Measurements from ENCODE around the gene PLXDC2.

Gene PLXDC2

DNA sequence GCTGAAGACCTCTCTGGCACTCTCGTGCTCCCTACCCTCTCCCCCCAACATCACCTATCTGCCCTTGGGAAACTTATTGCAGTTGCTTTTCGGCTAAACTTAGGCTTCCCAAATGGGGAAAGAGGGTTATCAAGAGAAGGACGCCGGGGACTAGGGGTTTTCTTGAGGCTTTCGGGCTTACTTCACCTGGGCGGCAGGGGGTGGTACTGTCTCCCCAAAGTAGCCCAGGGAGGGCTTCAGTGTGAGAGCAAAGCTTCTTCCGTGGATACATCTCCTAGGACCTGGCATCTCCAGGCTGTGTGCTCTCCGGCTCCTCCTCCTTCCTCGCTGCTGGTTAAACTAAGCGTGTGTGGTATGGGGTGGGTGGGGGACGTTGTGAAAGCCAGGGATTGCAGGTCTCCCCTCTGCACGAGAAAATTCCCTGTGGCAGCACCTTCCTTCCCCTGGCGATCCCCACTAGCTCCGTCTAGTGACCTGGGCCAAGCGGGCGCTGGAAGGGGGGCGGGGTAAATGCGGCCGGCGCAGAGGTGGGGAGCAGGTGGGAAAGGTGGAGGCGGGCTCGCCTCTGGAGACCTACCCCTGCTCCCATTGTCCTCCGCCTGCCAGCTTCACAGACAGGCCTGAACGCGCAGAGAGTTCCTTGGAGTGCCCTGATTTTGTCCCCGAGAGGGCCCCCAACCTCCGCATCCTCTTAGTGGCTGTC is 1.1 kb downstream of the PLXDC2 start:
- DNase-seq, result peak; percentile 35

DNA sequence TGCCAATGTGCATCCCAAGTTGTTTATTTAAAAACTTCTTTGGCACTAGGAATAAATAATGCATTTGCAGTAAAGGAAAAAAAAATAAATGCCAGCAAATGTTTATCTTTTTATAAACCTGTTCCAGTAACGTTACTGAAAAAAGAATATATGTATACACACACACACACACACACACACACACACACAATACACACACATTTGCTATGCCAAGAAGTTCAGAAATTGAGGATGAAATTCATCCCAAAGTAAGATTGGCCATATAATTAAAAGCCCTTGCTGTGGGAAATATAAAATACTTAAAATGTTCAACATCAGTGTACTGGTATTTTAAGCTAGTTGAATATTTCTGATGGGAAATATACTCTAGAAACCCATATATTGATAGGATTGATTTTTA is 2.6 kb downstream of the PLXDC2 start:
- no peak for DNase-seq

DNA sequence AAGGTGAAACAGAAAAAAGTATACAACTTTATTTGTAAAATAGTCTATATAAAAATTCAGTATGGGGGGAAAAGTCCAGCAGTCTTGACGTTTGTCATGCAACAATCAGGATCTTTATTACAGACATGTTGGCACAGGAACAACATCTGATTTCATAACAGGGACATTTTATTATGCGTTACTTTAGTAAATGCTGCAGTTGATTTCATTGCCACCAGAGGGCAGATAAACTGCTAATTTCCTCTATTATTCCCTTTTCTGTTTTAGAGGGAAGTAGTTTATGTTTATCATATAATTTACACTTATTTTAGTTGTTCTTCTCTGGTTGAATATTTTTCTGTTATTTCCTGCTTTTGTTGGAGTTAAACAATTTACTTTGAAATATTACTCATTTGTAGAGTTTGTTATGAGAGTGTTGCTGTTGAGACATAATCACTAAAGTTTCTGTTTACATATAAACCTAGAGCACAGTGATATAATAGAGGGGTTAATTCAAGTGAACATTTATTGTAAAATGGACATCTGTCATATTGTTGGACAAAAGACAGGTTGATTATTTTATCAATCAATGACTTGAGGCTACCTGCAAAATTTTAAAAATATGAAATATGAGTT is 3.3 kb downstream of the PLXDC2 start:
- peak; percentile 86 for DNase-seq

DNA sequence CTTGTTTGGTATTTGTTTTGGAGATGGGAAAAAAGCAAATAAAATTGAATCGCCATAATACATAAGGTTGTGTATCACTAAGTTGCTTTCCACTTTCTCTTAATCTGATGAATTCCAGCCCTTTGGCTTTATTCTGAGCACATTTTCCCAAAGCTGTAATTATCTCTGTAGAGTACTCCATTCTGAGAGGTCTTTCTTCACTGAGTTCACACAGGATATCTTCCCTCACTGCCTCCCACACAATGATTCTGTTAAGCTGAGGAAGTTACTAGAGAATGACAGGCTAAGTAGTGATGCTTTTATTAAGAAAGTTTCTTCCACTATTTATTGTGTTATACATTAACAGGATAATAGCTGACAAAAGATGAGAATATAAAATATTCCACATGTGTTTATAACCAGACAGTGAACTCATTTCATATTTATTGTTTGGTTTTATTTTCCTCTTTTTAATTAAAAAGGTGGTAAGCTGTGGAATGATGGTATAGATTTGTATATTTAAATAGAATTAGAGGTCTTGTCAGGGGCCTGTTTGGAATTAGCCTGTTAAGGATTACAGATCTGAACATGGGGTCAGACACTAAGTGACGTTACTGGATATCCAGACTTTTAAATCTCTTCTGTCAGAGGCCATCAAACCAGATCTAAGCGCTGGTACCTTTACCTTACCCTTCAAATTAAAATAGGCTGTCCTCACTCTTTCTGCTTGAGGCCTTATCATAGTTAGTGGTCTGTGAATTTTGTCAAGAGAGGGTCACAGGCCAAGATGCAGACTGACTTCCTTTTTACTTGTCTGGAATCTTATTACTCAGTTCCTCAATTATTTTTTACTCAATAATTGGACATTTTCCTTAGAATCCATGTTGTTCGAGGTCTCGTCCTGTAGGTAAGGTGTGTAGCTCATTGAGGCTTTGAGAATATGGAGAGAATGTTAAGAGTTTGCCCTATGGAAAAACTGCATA is 8.4 kb downstream of the PLXDC2 start:
- DNase-seq, result no peak

DNA sequence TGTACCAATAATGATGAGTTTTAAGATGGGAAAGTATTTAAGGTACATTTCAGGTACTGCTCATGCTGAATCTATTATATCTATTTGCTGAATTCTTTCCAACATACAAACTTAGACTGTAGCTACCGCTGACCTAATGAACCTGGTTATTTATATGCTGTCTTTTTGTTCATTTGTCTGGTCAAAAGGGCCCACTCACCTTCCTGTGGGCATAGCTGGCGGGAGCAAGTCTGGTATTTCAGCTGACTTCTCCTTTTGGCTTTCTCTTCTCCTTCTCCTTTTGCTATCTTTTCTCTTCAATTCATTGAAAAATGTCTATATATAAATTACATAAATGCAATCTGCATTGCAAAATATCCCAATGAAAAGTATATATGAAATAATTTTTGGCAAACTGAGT is 9.5 kb downstream of the PLXDC2 start:
- DNase-seq, result no peak

DNA sequence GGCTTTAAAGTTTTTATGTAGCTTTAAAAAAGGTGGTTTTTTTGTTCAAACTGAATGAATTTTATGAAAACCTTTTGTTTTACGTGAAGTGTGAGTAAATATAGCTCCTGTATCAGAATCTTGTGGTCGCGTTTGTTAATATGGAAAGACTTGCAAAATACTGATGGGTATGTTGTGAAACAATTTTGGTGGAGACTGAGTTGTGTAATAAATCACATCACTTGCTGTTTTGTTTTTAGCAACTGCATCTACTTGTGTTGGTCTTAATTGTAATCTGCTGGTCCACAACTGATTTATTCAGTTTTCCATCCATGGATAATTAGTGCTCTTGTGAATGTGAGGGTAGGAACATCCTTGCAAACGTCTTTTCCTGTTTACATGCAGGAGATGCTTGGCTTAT is 10.5 kb downstream of the PLXDC2 start:
- peak; percentile 66 for DNase-seq

DNA sequence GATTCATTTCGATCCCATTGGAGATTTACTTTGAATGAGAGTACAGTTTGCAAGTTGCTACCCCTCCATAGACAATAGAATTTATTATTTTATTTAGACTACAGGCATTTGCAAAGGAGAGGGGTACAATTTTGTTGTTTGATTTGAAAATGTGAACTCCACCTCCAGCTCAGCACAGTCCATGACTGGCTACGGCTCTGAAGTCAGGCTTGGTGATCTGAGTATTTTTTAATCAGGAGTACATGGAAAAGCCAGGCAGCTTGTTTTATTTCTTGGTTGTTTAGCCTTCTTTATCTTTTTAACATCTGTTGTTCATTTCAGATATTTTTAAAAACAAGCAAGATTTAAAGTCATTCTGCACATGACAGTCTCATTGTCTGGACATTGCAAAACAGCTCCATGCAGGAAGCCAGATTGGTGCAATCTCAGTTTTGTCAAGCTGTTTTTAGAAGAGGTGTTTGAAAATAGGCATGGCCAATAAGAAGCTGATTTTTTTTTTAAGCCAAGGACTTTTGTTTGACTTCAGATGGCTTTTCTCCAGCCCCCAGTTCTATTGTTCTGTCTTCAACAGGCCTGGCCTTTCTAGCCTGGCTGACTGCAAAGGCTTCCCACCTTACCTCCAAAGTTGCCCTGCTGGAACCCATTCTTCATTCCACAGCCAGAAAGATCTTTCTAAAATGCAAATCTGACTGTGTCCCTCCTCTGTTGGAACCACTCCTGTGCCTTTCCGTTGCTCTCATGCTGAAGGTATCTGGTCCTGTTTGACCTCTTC is 12.2 kb downstream of the PLXDC2 start:
- no peak for DNase-seq

DNA sequence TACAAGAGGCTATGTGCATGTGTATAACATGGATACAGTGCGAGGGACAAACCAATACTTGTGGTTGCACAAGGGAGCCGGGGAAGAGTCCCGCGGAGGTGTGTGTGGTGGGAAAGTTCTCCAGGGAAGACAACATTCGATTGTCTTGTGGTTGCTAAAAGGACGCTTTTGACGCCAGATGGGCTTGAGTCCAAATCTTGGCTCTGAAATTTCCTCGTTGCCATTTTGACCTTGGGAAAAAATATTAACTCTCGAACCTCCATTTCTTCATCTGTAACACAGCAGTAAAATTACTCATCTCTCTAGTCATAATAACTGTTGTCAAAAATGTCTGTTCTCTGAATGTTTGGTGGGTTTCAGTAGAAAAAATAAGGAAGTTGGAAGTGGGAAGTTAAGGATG is 16.5 kb downstream of the PLXDC2 start:
- DNase-seq, result no peak

DNA sequence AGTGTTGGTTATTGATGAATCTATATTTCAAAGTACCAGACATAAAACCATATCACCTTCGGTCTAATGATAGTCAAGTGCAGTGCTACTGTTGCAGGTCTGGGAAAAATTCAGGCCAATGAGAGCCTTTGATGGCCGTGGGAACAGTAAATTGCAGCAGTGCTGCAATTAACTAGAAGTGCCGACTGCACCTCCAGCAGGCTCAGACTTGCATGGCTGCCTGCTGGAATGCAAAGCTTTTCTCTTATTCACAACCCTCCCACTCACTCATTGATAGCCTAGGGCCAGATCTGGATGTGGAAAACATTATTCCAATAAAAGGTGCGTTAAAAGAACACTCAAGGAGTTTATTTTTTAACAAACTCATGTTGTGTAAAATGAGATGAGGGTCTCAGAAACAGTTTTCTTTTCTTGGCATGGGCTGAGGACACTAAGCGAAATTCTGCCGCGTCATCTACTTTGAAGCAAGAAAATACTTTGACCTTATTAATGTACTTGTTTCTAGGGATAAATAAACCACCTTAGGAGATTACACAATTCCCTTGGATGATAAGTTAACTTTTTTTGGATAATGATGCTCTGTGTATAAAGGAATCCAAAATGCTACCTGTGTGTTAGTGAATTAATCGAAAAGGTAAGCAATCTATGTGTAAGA is 17.1 kb downstream of the PLXDC2 start:
- DNase-seq, result no peak

DNA sequence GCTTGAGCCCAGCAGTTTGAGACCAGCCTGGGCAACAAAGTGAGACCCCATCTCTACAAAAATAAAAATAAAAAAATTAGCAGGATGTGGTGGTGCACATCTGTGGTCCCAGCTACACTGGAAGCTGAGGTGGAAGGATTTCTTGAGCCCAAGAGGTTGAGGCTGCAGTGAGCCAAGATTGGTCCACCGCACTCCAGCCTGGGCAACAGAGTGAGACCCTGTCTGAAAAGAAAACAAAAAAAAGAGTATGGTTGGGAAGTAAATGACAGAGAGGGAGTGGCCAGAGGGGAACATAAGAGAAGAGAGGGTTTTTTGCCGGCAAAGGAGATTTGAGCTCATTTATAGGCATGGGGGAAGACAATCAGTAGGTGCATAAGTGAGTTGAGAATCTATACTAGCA is 19.7 kb downstream of the PLXDC2 start:
- DNase-seq, result no peak

DNA sequence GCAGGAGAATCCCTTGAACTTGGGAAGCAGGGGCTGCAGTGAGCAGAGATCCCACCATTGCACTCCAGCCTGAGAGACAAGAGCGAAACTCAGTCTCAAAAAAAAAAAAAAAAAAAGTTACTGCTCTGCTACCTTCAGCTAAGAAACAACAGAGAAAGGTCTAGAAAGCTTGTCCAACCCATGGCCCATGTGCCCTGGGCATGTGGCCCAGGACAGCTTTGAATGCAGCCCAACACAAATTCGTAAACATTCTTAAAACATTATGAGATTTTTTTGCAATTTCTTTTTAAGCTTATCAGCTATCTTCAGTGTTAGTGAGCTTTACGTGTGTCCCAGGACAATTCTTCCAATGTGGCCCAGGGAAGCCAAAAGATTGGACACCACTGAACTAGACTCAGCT is 22.9 kb downstream of the PLXDC2 start:
- no peak for DNase-seq

DNA sequence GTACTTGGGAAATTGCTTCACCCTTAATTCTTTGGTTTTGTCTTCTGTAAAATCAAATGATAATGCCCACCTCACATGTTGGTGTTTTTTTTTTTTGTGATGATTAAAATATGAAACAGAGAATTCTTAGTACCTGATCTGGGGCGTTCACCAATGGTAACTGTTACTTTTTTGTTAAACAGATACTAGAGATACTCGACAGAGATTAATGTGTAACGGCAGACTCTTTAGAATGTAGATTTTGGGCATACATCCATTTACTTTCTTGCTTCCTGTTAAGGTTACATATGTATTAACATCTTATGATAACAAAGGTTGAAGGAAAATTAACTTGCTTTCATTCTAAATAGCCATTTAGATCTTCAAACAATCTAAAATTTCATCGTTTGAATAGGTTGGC is 23.3 kb downstream of the PLXDC2 start:
- DNase-seq, result no peak

DNA sequence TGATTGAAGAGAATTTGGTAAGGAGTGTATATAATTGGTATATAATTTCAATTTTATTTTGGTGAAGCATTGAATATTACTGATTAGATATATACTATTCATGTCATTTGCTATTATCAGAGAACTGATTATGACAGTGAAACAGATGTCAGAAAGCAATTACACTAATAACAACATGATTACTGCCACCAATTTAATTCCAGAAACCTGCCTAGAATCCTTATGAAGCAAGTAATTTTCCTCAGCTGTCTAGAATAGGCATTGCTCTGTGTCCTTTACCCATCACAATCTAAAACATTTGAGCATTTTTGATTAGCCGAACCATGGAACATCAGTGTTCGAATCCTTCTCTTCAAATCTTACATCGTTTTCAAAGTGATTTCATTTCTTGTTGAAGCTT is 24.5 kb downstream of the PLXDC2 start:
- no peak for DNase-seq

DNA sequence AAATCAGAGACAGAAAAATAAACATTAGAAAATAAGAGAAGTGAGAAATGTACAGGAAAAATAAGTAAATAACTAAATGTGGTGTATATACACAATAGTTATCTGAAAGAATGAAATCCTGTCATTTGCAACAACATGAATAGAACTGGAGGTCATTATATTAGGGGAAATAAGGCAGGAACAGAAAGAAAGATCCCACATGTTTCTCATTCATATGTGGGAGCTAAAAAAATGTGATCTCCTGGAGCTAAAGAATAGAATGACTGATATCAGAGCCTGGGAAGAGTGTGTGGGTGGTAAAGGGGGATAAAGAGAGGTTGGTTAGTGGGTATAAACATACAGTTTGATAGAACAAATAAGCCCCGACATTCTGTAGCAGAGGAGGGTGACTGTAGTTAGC is 27.3 kb downstream of the PLXDC2 start:
- DNase-seq, result no peak

DNA sequence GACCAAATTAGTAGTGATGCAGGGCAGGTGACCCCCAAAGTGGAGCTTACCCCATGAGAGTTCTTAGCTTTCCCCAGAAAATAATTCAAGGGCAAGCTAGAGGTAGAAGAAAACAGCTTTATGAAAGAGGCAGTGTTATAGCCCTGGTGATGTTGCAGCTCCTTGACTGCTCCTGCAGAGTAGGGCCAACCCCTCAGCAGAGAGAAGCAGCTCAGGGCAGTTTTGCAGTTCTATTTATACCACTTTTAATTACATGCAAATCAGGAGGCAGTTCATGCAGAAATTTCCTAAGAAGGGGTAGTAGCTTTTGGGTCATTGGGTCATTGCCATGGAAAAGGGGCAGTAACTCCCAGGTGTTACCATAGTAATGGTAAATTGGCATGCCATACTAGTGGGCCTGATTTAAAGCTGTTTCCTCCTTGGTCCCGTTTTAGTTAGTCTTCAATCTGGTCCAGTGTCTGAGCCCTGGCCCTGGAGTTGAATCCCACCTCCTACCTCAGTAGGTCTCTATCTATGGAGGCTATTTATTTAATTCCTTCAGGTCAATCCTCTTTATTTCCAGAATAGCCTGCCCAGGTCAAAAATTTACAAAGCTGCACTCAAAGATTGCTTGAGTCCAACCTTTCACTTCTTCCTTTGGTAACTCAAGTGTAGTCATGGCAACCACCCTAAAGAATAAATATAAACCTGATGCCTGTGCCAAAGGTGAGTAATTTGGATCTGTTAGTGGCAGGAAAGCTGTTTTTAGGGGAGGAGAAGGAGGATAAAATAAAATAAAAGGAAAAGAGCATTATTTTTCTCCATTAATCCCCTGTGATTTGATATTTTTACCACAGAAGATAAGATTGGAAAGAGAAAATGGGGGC is 29.5 kb downstream of the PLXDC2 start:
- DNase-seq, result no peak

DNA sequence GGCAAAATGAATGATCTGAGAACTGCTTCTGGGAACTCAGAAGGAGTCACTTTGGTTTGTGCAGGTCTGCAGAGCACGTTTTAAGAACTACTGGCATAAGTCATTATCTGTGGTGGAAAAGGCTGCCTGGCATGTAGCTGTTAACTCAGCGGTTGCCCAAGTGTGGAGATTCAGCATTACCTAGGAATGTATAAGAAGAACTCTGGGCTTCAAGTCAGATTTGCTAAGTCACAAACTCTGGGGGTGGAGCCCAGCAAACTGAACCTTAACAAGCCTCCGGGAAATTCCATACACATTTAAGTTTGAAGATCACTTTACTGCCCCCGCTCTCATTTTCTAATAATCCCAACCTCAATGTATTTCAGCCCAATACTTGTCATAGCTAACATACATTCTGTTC is 31.1 kb downstream of the PLXDC2 start:
- no peak for DNase-seq

DNA sequence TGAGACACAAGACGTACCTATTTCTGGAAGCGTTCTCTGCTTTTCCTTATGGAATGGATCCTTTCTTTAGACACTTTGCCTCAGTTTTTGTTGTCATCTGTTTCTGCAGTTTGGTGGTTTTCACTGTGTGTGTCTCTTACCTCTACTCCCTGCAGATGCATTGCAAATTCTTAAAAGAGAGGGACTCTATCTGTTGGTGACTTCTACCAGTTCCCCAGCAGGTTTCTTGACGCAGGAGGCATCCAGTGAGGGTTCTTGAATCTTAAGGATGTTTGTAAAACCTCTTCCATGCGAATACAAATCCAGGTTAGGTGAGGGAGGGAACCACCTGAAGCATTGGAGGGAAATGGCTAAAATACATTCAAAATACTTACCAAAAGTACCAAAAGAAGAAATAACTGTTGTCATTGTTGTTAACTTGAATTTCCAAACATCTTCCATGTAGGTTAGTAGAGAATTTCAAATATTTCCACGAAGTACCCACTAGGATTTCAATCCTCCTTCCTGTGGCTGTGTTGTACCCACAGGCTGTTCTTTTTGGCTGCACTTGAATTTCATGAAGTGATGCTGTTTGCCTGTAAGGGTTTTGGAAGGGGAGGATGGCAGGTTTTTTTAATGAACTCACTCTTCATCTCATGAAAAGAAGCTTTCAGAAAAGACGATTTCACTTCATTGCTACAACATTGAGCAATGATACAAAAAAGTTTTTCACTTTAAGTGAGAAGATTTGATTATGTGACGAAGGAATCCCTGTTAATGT is 32.2 kb downstream of the PLXDC2 start:
- no peak for DNase-seq

DNA sequence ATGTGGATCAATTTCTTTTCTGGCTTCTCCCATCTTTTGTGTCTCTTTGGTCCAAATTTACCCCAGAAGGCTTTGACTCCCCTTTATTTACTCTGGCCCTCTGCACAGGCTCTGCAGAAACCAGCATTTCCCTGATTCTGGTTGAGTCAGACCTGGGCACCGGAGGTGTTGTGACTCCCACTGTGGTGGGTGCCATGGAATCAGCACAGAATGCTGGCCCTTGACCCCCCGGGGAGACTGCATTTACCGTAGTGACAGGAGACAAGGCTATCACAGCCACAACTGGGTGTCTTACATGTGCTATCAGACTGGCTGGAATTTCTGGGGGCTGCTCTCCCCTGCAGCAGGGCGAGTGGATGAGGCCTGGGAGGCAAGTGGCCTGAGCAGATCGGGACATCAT is 37.6 kb downstream of the PLXDC2 start:
- DNase-seq, result no peak

DNA sequence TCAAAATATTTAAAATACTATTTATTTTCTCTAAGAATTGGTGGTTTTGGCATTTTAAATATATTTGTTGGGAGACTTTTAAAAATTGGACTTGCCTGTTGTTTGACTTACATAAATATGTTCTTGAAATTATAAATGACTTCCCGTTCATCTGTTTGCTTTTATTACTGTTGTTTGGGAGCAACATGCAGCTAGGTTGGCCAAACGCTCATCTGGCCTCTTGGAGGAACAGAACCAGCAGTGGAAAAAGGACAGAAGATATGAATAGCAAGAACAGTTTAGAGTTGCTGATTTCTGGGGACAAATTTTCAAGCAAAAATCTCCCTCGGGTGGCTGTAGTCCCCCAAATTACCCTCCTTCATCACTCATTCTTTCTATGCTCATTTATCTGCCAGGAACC is 41.6 kb downstream of the PLXDC2 start:
- DNase-seq, result no peak

DNA sequence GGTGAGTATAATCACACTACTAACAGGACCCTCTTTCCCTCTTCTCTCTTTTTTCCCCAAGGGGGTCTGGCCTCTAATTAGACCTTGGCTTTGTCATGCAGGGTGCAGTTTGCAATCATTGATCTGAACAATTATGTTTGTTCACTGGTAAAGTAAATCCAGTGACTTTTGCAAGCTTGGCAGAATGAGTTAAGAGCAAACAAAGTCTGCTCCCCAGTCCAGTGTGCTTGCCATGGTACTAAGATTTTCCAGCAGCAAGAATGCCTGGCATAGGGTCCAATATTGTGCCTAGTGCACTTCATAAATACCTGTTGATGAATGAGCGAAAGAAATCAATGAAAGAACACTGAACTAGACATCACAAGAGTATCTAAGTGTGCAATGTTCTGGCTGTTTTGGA is 43.9 kb downstream of the PLXDC2 start:
- DNase-seq, result no peak
